Measurements from ENCODE around the gene LIMCH1. TPM values are rescaled to one million over a fixed set of nuclear protein-coding genes. Genes with fewer than 3 reads are reported as not detected.

LIMCH1 gene
- total RNA-seq, 1 donor from 2014 or later = not detected

GRCh38 chr4:41587286-41587685, 49.3 kb downstream of the LIMCH1 start:
- Mint-ChIP-seq H3K4me3 (no peak overlapping the region), H3K4me1 (no peaks in the 10 kb centered on the region), H3K27me3 (peaks cover 3% of the 10 kb centered on the region), H3K9me3 (peaks cover 14% of the 10 kb centered on the region), H3K27ac (no peak overlapping the region), H3K36me3 (ENCODE audit: low read depth) (no peaks in the 10 kb centered on the region)
- intact Hi-C loops (cut with micrococcal nuclease) = no loop called here
- no peak for ATAC-seq (ENCODE audit: low read depth)
- POLR2A ChIA-PET = no interaction called here
- TF ChIP-seq CTCF (IDR thresholded peaks at IDR 0.05) = no peak
- DNase-seq = no peak
- CTCF ChIA-PET = no interaction called here

GRCh38 chr4:41590591-41590990, 52.6 kb downstream of the LIMCH1 start:
- DNase-seq (no peak), ATAC-seq (ENCODE audit: low read depth) (no peak)
- no peak overlapping the region for H3K27ac Mint-ChIP-seq
- no peak overlapping the region for H3K4me3 Mint-ChIP-seq
- intact Hi-C loops (cut with micrococcal nuclease) = no loop called here
- TF ChIP-seq CTCF (IDR thresholded peaks at IDR 0.05) = no peak
- ChIA-PET CTCF (no interaction called here), POLR2A (no interaction called here)
- peaks cover 1% of the 10 kb centered on the region for H3K9me3 Mint-ChIP-seq
- no peaks in the 10 kb centered on the region for H3K4me1 Mint-ChIP-seq
- peaks cover 5% of the 10 kb centered on the region for H3K27me3 Mint-ChIP-seq
- H3K36me3 Mint-ChIP-seq (ENCODE audit: low read depth) = no peaks in the 10 kb centered on the region

- no peaks in the 10 kb centered on the region for H3K4me1 Mint-ChIP-seq
- ChIA-PET POLR2A (no interaction called here), CTCF (no interaction called here)
- H3K27ac Mint-ChIP-seq = no peak overlapping the region
- H3K9me3 Mint-ChIP-seq = no peaks in the 10 kb centered on the region
- no peak overlapping the region for H3K4me3 Mint-ChIP-seq
- ATAC-seq (ENCODE audit: low read depth) (no peak), DNase-seq (no peak)
- intact Hi-C loops (cut with micrococcal nuclease) = no loop called here
- TF ChIP-seq CTCF (IDR thresholded peaks at IDR 0.05) = no peak
- peaks cover 5% of the 10 kb centered on the region for H3K27me3 Mint-ChIP-seq
- H3K36me3 Mint-ChIP-seq (ENCODE audit: low read depth) = no peaks in the 10 kb centered on the region
These were observed 56.5 kb downstream of the LIMCH1 start for GRCh38 chr4:41594432-41594831.

GRCh38 chr4:41597494-41597893, 59.5 kb downstream of the LIMCH1 start:
- ChIA-PET CTCF (no interaction called here), POLR2A (no interaction called here)
- Mint-ChIP-seq H3K4me3 (no peak overlapping the region), H3K27me3 (peaks cover 3% of the 10 kb centered on the region), H3K9me3 (no peaks in the 10 kb centered on the region), H3K4me1 (no peaks in the 10 kb centered on the region), H3K27ac (no peak overlapping the region), H3K36me3 (ENCODE audit: low read depth) (no peaks in the 10 kb centered on the region)
- TF ChIP-seq CTCF (IDR thresholded peaks at IDR 0.05) = no peak
- intact Hi-C loops (cut with micrococcal nuclease) = no loop called here
- no peak for DNase-seq
- no peak for ATAC-seq (ENCODE audit: low read depth)

GRCh38 chr4:41598580-41598979, 60.6 kb downstream of the LIMCH1 start:
- Mint-ChIP-seq H3K4me1 (no peaks in the 10 kb centered on the region), H3K4me3 (no peak overlapping the region), H3K36me3 (ENCODE audit: low read depth) (no peaks in the 10 kb centered on the region), H3K27me3 (peaks cover 3% of the 10 kb centered on the region), H3K27ac (no peak overlapping the region), H3K9me3 (no peaks in the 10 kb centered on the region)
- intact Hi-C loops (cut with micrococcal nuclease) = no loop called here
- ATAC-seq (ENCODE audit: low read depth) = no peak
- CTCF ChIA-PET = no interaction called here
- POLR2A ChIA-PET = no interaction called here
- TF ChIP-seq CTCF (IDR thresholded peaks at IDR 0.05) = no peak
- DNase-seq = no peak
